ENCODE results near the gene PJVK. TPM values are rescaled to one million over a fixed set of nuclear protein-coding genes. Genes with fewer than 3 reads are reported as not detected.

Gene PJVK
- total and polyA plus RNA-seq, 2 of the 13 experiments (the other 11 are each of a cell fraction or from before 2014, with no cell fraction given), result 1.2 to 2.6 TPM

GRCh38 chr2:178414266-178415247 is 36.6 kb upstream of the PJVK start (continued):
- TF ChIP-seq GLMP (CRISPR knock-in tag; IDR thresholded peaks at IDR 0.05; ENCODE audit: borderline replicate concordance), result no peak
- TF ChIP-seq RARG (CRISPR knock-in tag; IDR thresholded peaks at IDR 0.05; ENCODE audit: low read depth), result no peak
- TF ChIP-seq CAMTA2 (CRISPR knock-in tag; IDR thresholded peaks at IDR 0.05; ENCODE audit: borderline replicate concordance), result no peak
- no peak for TF ChIP-seq TCF7 (IDR thresholded peaks at IDR 0.05; ENCODE audit: low read depth)
- TF ChIP-seq, protein P1, sequence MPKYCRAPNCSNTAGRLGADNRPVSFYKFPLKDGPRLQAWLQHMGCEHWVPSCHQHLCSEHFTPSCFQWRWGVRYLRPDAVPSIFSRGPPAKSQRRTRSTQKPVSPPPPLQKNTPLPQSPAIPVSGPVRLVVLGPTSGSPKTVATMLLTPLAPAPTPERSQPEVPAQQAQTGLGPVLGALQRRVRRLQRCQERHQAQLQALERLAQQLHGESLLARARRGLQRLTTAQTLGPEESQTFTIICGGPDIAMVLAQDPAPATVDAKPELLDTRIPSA (CRISPR knock-in tag; IDR thresholded peaks at IDR 0.05; ENCODE audit: borderline replicate concordance), result no peak
- TF ChIP-seq IKZF1 (IDR thresholded peaks at IDR 0.05), result no peak
- TF ChIP-seq, protein P2, sequence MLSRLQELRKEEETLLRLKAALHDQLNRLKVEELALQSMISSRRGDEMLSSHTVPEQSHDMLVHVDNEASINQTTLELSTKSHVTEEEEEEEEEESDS (CRISPR knock-in tag; IDR thresholded peaks at IDR 0.05; ENCODE audit: borderline replicate concordance), result no peak
- TF ChIP-seq ZNF841 (CRISPR knock-in tag; IDR thresholded peaks at IDR 0.05; ENCODE audit: borderline replicate concordance), result no peak
- TF ChIP-seq, protein P3, sequence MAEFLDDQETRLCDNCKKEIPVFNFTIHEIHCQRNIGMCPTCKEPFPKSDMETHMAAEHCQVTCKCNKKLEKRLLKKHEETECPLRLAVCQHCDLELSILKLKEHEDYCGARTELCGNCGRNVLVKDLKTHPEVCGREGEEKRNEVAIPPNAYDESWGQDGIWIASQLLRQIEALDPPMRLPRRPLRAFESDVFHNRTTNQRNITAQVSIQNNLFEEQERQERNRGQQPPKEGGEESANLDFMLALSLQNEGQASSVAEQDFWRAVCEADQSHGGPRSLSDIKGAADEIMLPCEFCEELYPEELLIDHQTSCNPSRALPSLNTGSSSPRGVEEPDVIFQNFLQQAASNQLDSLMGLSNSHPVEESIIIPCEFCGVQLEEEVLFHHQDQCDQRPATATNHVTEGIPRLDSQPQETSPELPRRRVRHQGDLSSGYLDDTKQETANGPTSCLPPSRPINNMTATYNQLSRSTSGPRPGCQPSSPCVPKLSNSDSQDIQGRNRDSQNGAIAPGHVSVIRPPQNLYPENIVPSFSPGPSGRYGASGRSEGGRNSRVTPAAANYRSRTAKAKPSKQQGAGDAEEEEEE (CRISPR knock-in tag; IDR thresholded peaks at IDR 0.05; ENCODE audit: borderline replicate concordance), result no peak
- TF ChIP-seq ZNF644 (CRISPR knock-in tag; IDR thresholded peaks at IDR 0.05; ENCODE audit: low read depth), result peak; percentile 60
- no peak for TF ChIP-seq ZNF678 (CRISPR knock-in tag; IDR thresholded peaks at IDR 0.05)
- TF ChIP-seq, protein P4, sequence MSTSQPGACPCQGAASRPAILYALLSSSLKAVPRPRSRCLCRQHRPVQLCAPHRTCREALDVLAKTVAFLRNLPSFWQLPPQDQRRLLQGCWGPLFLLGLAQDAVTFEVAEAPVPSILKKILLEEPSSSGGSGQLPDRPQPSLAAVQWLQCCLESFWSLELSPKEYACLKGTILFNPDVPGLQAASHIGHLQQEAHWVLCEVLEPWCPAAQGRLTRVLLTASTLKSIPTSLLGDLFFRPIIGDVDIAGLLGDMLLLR (CRISPR knock-in tag; IDR thresholded peaks at IDR 0.05), result no peak
- no peak for TF ChIP-seq ZFYVE20 (CRISPR knock-in tag; IDR thresholded peaks at IDR 0.05; ENCODE audit: borderline replicate concordance, low read depth)
- TF ChIP-seq THYN1 (CRISPR knock-in tag; IDR thresholded peaks at IDR 0.05; ENCODE audit: borderline replicate concordance, low read depth), result no peak
- no peak for TF ChIP-seq PCBP1 (IDR thresholded peaks at IDR 0.05; ENCODE audit: borderline replicate concordance, low read depth, low read length)
- no peak for TF ChIP-seq POLR2A (IDR thresholded peaks at IDR 0.05; ENCODE audit: insufficient read depth in 1 of 2, low read depth in 2 of 2, low read length in 2 of 2)
- peak; percentile 70; the same call in 1 of the 2 replicates for TF ChIP-seq SIN3A (IDR thresholded peaks at IDR 0.05; ENCODE audit: borderline replicate concordance, low read depth, low read length)
- TF ChIP-seq MAZ (IDR thresholded peaks at IDR 0.05; ENCODE audit: borderline replicate concordance, low read depth, low read length), result no peak
- TF ChIP-seq MAZ (CRISPR knock-in tag; IDR thresholded peaks at IDR 0.05; ENCODE audit: low read depth), result peak; percentile 22; the same call in 1 of the 2 replicates
- no peak for TF ChIP-seq SNAI1 (CRISPR knock-in tag; IDR thresholded peaks at IDR 0.05; ENCODE audit: borderline replicate concordance)
- TF ChIP-seq, protein P5, sequence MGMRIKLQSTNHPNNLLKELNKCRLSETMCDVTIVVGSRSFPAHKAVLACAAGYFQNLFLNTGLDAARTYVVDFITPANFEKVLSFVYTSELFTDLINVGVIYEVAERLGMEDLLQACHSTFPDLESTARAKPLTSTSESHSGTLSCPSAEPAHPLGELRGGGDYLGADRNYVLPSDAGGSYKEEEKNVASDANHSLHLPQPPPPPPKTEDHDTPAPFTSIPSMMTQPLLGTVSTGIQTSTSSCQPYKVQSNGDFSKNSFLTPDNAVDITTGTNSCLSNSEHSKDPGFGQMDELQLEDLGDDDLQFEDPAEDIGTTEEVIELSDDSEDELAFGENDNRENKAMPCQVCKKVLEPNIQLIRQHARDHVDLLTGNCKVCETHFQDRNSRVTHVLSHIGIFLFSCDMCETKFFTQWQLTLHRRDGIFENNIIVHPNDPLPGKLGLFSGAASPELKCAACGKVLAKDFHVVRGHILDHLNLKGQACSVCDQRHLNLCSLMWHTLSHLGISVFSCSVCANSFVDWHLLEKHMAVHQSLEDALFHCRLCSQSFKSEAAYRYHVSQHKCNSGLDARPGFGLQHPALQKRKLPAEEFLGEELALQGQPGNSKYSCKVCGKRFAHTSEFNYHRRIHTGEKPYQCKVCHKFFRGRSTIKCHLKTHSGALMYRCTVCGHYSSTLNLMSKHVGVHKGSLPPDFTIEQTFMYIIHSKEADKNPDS (CRISPR knock-in tag; IDR thresholded peaks at IDR 0.05), result no peak
- TF ChIP-seq ZNF207 (IDR thresholded peaks at IDR 0.05; ENCODE audit: borderline replicate concordance), result no peak
- TF ChIP-seq ZNF382 (CRISPR knock-in tag; IDR thresholded peaks at IDR 0.05; ENCODE audit: borderline replicate concordance), result no peak
